Measurements from ENCODE around the gene KIF26A. TPM values are rescaled to one million over a fixed set of nuclear protein-coding genes. Genes with fewer than 3 reads are reported as not detected.

The KIF26A gene
- total RNA-seq, 4 donors from 2014 or later: 0.74 to 7.3 (median 2.4) TPM

DNA sequence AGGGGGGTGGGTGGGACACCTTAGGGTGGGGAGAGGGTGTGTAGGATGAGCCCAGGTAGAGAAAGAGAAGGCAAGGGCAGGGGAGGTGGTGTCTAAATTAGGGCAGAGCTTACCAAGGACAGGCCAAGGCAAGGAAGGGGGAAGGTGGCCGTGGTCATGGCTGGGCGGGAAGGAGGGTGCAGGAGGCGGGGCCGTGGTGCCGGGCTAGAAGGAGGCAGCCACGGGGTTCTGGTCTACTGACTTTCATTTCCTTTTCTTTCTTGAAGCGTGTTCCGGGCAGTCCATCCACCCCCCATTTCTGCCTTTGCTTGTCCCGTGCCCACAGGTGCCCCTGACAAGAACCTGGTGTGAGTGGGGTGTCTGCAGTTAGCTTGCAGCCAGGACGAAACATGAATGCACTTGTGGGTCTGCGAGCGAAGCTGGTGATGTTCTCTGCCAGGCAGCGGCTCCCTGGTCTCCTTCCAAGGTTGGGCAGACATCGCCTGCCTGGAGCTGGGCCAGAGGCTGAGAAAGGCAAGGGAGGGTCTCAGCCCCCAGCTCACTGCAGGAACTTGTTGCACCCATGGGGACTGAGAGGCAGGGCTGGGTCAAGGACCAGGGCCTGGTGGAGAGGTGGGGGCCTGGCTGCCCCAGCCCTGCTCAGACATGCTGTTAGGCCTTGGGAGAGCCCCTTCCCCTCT is 58.2 kb downstream of the KIF26A start:
- no peak for TF ChIP-seq CTCF (IDR thresholded peaks at IDR 0.05)
- DNase-seq (ENCODE audit: low spot score): no peak
- no peak for ATAC-seq (ENCODE audit: low FRiP score)

DNA sequence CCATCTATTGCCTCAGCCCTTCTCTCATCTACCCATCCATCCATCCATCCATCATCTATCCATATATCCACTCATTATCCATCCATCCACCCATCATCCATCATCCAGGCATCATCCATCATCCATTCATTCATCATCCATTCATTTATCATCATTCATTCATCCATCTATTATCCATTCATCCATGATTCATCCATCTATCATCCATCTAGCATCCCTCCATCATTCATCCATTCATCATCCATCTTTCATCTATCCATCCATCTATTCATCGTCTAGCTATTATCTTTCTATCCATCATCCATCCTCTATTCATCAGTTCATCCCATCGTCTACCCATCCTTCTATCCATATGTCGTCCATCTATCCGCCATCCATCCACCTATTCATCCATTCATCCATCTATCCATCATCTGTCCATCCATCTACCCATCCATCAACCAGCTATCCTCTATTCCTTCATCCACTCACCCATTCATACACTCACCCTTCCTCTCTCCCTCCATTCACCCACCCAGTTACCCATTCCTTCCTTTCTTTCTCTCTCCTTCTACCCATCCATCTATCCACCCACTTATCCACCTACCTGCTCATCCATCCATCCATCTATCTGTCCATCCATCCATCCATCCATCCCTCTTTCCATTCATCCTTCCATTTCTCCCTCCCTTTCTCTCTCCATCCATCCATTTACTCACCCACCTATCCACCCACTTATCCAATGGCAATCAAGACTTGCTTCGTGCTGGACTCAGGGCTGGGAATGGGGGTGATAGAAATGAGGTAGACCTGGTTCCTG is 59.3 kb downstream of the KIF26A start:
- ATAC-seq (ENCODE audit: low FRiP score): no peak
- no peak for DNase-seq (ENCODE audit: low spot score)
- TF ChIP-seq CTCF (IDR thresholded peaks at IDR 0.05): no peak

DNA sequence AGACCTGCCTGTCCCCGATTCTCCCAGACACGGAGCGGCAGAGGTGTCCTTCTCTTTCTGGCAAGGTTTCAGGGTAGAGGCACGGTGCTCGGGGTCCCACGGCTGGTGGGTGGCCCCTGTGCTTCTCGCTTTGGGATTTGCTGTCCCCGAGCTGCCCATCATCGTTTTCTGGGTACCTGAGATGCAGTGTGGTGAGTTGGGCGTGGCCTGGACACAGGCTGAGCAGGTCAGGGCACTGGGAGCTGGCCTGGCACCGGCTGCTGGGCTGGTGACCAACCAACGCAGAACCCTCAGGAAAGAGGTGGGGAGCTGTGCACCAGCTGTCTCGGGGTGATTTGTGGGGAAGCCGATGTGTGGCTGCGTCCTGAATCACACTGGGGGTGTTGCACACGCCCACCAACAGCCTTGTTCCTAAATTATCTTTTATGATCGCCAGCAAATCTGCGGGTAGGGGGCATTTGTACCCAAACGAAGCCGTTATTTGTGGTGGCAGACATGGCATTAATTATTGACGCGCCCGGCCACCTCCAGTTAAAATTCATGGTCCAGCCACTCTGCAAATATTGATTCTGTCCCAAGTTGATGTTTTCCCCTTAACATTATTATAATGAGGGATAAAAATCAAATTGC is 61.0 kb downstream of the KIF26A start:
- DNase-seq (ENCODE audit: low spot score): no peak
- no peak for TF ChIP-seq CTCF (IDR thresholded peaks at IDR 0.05)
- no peak for ATAC-seq (ENCODE audit: low FRiP score)

GRCh38 chr14:104200106-104200505 is 61.7 kb downstream of the KIF26A start:
- no peak for ATAC-seq (ENCODE audit: low FRiP score)

DNA sequence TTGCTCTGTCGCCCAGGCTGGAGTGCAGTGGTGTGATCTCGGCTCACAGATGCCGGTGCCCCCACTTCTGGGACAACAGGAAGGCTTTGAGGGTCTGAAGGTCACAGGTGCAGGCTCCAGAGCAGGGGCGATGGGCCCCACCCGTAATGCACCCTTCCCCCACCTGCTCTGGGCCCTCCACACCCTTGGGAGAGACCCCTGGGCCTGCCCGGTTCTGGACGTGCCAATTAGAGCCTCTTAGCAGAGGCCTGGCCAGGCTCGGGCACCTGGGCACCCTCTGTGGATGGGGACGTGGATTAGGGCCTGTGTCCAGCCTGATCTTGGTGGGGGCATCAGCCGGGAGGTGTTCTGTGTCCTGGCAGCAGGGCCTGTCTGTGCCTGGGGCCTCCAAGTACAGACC is 62.2 kb downstream of the KIF26A start:
- no peak for TF ChIP-seq CTCF (IDR thresholded peaks at IDR 0.05)
- ATAC-seq (ENCODE audit: low FRiP score) (no peak), DNase-seq (ENCODE audit: low spot score) (no peak)

More at GRCh38 chr14:104200106-104200505, 61.7 kb downstream of the KIF26A start:
- no peak for TF ChIP-seq CTCF (IDR thresholded peaks at IDR 0.05)
- DNase-seq (ENCODE audit: low spot score): no peak

GRCh38 chr14:104201063-104201462 is 62.7 kb downstream of the KIF26A start:
- no peak for TF ChIP-seq CTCF (IDR thresholded peaks at IDR 0.05)
- no peak for DNase-seq (ENCODE audit: low spot score)
- ATAC-seq (ENCODE audit: low FRiP score): no peak
